GM23338 (cell line): ENCODE data around the gene TMPRSS13.

ENCODE experiments used
- CREB1 ChIP-seq: fragments of 250-450 bp; sonication (Bioruptor Pico); IDR thresholded peaks from 2 replicates; pipeline ENCODE4 v1.5.0; 2020; ENCODE audit warnings: low read depth, mild to moderate bottlenecking, moderate library complexity
- CTCF ChIP-seq, 2 experiments: fragments of 200-600 bp in 1 of 2; sonication (generic) in 1 of 2; conservative IDR thresholded peaks; 2 replicates each; pipeline versions ENCODE4 v1.5.1 to v1.6.1; 2016 to 2017; ENCODE audit warnings: antibody characterized with exemption in 2 of 2, low read depth in 2 of 2, mild to moderate bottlenecking in 2 of 2, moderate library complexity in 1 of 2
- EZH2 ChIP-seq: fragments of 200-600 bp; sonication (generic); IDR thresholded peaks from one replicate; pipeline ENCODE4 v1.8.0; 2017; ENCODE audit warnings: antibody characterized with exemption, mild to moderate bottlenecking, low read depth; ENCODE audit not compliant: unreplicated experiment
- EZH2phosphoT487 ChIP-seq: fragments of 200-600 bp; sonication (generic); IDR thresholded peaks from one replicate; pipeline ENCODE4 v1.8.1; 2018; ENCODE audit warnings: antibody characterized with exemption; ENCODE audit not compliant: unreplicated experiment
- JUNB ChIP-seq: IDR thresholded peaks from one replicate; pipeline ENCODE4 v1.6.1; 2016; ENCODE audit warnings: antibody characterized with exemption; ENCODE audit not compliant: unreplicated experiment
- POLR2AphosphoS5 ChIP-seq: IDR thresholded peaks from 2 replicates; pipeline ENCODE4 v1.6.1; 2016; ENCODE audit warnings: antibody characterized with exemption, low read depth
- REST ChIP-seq: IDR thresholded peaks from one replicate; pipeline ENCODE4 v1.6.1; 2018; ENCODE audit warnings: antibody characterized with exemption; ENCODE audit not compliant: unreplicated experiment

- TF ChIP-seq POLR2AphosphoS5 (no peak), CTCF (conservative IDR thresholded peaks at IDR 0.05; ENCODE audit: low read depth in 2 of 2) (no peak), REST (no peak), EZH2 (no peak), EZH2phosphoT487 (no peak), CREB1 (CRISPR knock-in tag) (no peak), JUNB (no peak)
Observed at GRCh38 chr11:117927926-117928325, 1.3 kb downstream of the TMPRSS13 start.
